ENCODE measurements around the gene GCK. TPM values are rescaled to one million over a fixed set of nuclear protein-coding genes. Genes with fewer than 3 reads are reported as not detected.

The GCK gene
- total RNA-seq, 3 donors from 2014 or later = 0.17 TPM; not detected in 2

GRCh38 chr7:44145969-44146911 lies 43.0 kb downstream of the GCK start:
- intact Hi-C loops (cut with DNase I, micrococcal nuclease) = no loop called here
- DNase-seq (peak; percentile 85 to 91 (median 88)), ATAC-seq (peak; percentile 98)
- no peaks in the 10 kb centered on the region for H3K36me3 ChIP-seq (ENCODE audit: low read depth)
- H3K4me3 ChIP-seq = no peak overlapping the region
- TF ChIP-seq CTCF (IDR thresholded peaks at IDR 0.05) = no peak
- H3K9me3 ChIP-seq = no peaks in the 10 kb centered on the region
- H3K4me1 ChIP-seq (ENCODE audit: low read depth) = no peaks in the 10 kb centered on the region

- intact Hi-C loops (cut with DNase I, micrococcal nuclease) = no loop called here
- ATAC-seq (no peak), DNase-seq (peak in 1 of 3 donors; percentile 15)
- H3K9me3 ChIP-seq = no peaks in the 10 kb centered on the region
- no peaks in the 10 kb centered on the region for H3K4me1 ChIP-seq (ENCODE audit: low read depth)
- H3K36me3 ChIP-seq (ENCODE audit: low read depth) = no peaks in the 10 kb centered on the region
- H3K4me3 ChIP-seq = no peak overlapping the region
- TF ChIP-seq CTCF (IDR thresholded peaks at IDR 0.05) = no peak
These were observed 43.7 kb downstream of the GCK start for GRCh38 chr7:44145479-44145968.

GRCh38 chr7:44144968-44145478 lies 44.2 kb downstream of the GCK start:
- Histone ChIP-seq H3K36me3 (ENCODE audit: low read depth) (no peaks in the 10 kb centered on the region), H3K4me1 (ENCODE audit: low read depth) (no peaks in the 10 kb centered on the region), H3K4me3 (no peak overlapping the region), H3K9me3 (no peaks in the 10 kb centered on the region)
- no peak for TF ChIP-seq CTCF (IDR thresholded peaks at IDR 0.05)
- ATAC-seq (no peak), DNase-seq (no peak)
- intact Hi-C loops (cut with DNase I, micrococcal nuclease) = no loop called here

- no peaks in the 10 kb centered on the region for H3K4me1 ChIP-seq (ENCODE audit: low read depth)
- H3K4me3 ChIP-seq = no peak overlapping the region
- no peak for DNase-seq
- no peak for TF ChIP-seq CTCF (IDR thresholded peaks at IDR 0.05)
- H3K36me3 ChIP-seq (ENCODE audit: low read depth) = no peaks in the 10 kb centered on the region
- intact Hi-C loops (cut with DNase I, micrococcal nuclease) = no loop called here
- ATAC-seq = no peak
- H3K9me3 ChIP-seq = no peaks in the 10 kb centered on the region
These were observed 44.7 kb downstream of the GCK start for GRCh38 chr7:44144426-44144967.

GRCh38 chr7:44143646-44144250 lies 45.5 kb downstream of the GCK start:
- Histone ChIP-seq H3K36me3 (ENCODE audit: low read depth) (no peaks in the 10 kb centered on the region), H3K4me3 (no peak overlapping the region), H3K4me1 (ENCODE audit: low read depth) (no peaks in the 10 kb centered on the region), H3K9me3 (no peaks in the 10 kb centered on the region)
- TF ChIP-seq CTCF (IDR thresholded peaks at IDR 0.05) = no peak
- ATAC-seq (no peak), DNase-seq (no peak)
- intact Hi-C loops (cut with DNase I, micrococcal nuclease) = no loop called here

All from mucosa of descending colon (tissue), 3 donors.